Mesendoderm (in vitro differentiated cells): ENCODE measurements around the gene SMLR1. TPM values are rescaled to one million over a fixed set of nuclear protein-coding genes. Genes with fewer than 3 reads are reported as not detected.

Experiments
- DNase-seq: peaks from one replicate; pipeline ENCODE4 v3.0.0; 2013
- H2AK5ac ChIP-seq: 2 replicates; pipeline ENCODE4 v1.6.1; 2013; ENCODE audit warnings: low read length, inconsistent platforms
- H2BK120ac ChIP-seq: 2 replicates; pipeline ENCODE4 v1.6.1; 2013; ENCODE audit warnings: low read depth, mild to moderate bottlenecking, low read length, moderate library complexity, mixed read lengths
- H2BK15ac ChIP-seq: replicated peaks from 2 replicates; pipeline ENCODE4 v1.6.1; 2013; ENCODE audit warnings: low read depth, mild to moderate bottlenecking, moderate library complexity
- H2BK5ac ChIP-seq: 2 replicates; pipeline ENCODE4 v1.6.1; 2013; ENCODE audit warnings: low read length, inconsistent platforms
- H3K18ac ChIP-seq: 2 replicates; pipeline ENCODE4 v1.6.1; 2013; ENCODE audit warnings: mild to moderate bottlenecking, low read length, mixed read lengths
- H3K23ac ChIP-seq: one replicate; pipeline ENCODE4 v1.6.1; 2013; ENCODE audit warnings: low read length
- H3K27ac ChIP-seq: 2 replicates; pipeline ENCODE4 v1.5.1; 2013; ENCODE audit warnings: low read depth, mild to moderate bottlenecking, inconsistent platforms, low read length, moderate library complexity
- H3K27me3 ChIP-seq: 2 replicates; pipeline ENCODE4 v1.6.1; 2013; ENCODE audit warnings: low read length, control low read depth, mild to moderate bottlenecking, inconsistent platforms; ENCODE audit not compliant: insufficient read depth, poor library complexity
- H3K36me3 ChIP-seq: 2 replicates; pipeline ENCODE4 v1.6.1; 2013; ENCODE audit warnings: low read length, inconsistent platforms; ENCODE audit not compliant: control insufficient read depth, insufficient read depth
- H3K4ac ChIP-seq: one replicate; pipeline ENCODE4 v1.6.1; 2013; ENCODE audit warnings: low read depth, mild to moderate bottlenecking, low read length, moderate library complexity
- H3K4me1 ChIP-seq: 2 replicates; pipeline ENCODE4 v1.6.1; 2013; ENCODE audit warnings: low read depth, low read length, inconsistent platforms; ENCODE audit not compliant: control insufficient read depth
- H3K4me2 ChIP-seq: 2 replicates; pipeline ENCODE4 v1.6.1; 2013; ENCODE audit warnings: low read length
- H3K4me3 ChIP-seq: 2 replicates; pipeline ENCODE4 v1.5.1; 2013; ENCODE audit warnings: mild to moderate bottlenecking, low read length
- H3K56ac ChIP-seq: one replicate; pipeline ENCODE4 v1.6.1; 2013; ENCODE audit warnings: low read length
- H3K79me1 ChIP-seq: 2 replicates; pipeline ENCODE4 v1.6.1; 2013; ENCODE audit warnings: low read length, inconsistent platforms
- H3K79me2 ChIP-seq: 2 replicates; pipeline ENCODE4 v1.6.1; 2013; ENCODE audit warnings: mild to moderate bottlenecking, low read length; ENCODE audit not compliant: control insufficient read depth, insufficient read depth
- H3K9ac ChIP-seq: 2 replicates; pipeline ENCODE4 v1.6.1; 2013; ENCODE audit warnings: low read length, inconsistent platforms
- H4K5ac ChIP-seq: one replicate; pipeline ENCODE4 v1.6.1; 2013; ENCODE audit warnings: low read length
- H4K8ac ChIP-seq: one replicate; pipeline ENCODE4 v1.6.1; 2013; ENCODE audit warnings: low read depth, mild to moderate bottlenecking, control low read depth, low read length, moderate library complexity
- WGBS: extraction: QIAGEN DNeasy Blood & Tissue Kit; methylation state at CpG from one replicate; pipeline ENCODE4 v1.1.7; 2013; ENCODE audit warnings: low lambda C conversion rate, missing lambda C conversion rate; ENCODE audit not compliant: insufficient coverage; ENCODE audit errors: extremely low coverage; 5-methylcytosine and 5-hydroxymethylcytosine counted together
- polyA plus RNA-seq, 2 experiments: library from polyadenylated mRNA; stranded (reverse); fragments of 200-250 nt; gene quantifications; one replicate each; pipeline ENCODE4 v1.2.3, GENCODE V29; 2013

The SMLR1 gene
- polyA plus RNA-seq (2013, experiment 1 of 2), result not detected
- not detected for polyA plus RNA-seq (2013, experiment 2 of 2)

GRCh38 chr6:130827247-130828149 is at the start of gene SMLR1:
TSS of gene SMLR1 (plus strand) at chr6:130827406. CDS start at chr6:130827414, 8 bp downstream.
- Histone ChIP-seq H2BK15ac (no peak within 1 kb of the TSS), H3K4me2 (no peak within 1 kb of the TSS), H2BK120ac (no peak within 1 kb of the TSS), H3K79me1 (no peaks in the 10 kb centered on the region), H3K23ac (no peak within 1 kb of the TSS), H3K4me1 (no peaks in the 10 kb centered on the region), H3K9ac (no peak within 1 kb of the TSS), H4K5ac (no peak within 1 kb of the TSS), H3K18ac (no peak within 1 kb of the TSS), H3K79me2 (no peaks in the 10 kb centered on the region), H3K27me3 (no peaks in the 10 kb centered on the region), H3K36me3 (no peaks in the 10 kb centered on the region), H2BK5ac (no peak within 1 kb of the TSS), H3K4ac (no peak within 1 kb of the TSS), H3K56ac (no peak within 1 kb of the TSS), H3K27ac (no peak within 1 kb of the TSS), H2AK5ac (no peak within 1 kb of the TSS), H4K8ac (no peak within 1 kb of the TSS), H3K4me3 (no peak within 1 kb of the TSS)
- no CpG with 5 or more reads among the region's 11 CpGs for WGBS
- DNase-seq, result no peak

DNA sequence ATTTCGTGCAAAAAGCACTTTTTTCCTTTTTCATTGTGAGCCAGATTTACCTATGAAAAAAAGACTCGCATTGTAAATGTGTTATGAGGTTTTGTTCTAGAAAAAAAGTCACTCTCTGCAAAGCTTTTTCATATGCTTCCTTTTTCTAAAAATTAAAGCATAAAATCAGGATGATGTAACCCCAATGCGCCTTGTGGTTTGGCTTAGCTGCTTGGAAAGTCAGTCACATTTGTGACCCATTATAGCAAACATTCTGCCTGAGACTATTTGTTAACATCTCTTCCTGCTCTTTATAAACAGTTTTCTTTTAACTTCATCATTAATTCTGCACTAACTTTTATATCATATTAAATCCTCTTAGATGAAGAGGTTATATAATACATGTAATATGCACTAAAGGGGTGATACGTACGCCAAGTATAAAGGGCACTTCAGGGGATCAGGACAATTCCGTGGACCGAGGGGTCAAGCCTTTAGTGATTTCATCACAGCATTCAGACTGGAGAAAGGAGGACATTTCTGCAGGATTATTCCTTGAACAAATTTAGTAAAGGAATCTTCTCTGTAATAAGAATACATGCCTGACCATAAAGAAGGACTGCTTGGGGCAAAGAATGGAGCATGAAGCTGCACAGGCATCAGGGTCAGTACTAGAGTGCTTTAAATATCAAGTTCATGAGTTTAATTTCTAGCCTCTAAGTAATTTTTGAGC is 48.1 kb upstream of the SMLR1 start:
- Histone ChIP-seq H3K9ac (no peak overlapping the region), H3K4me1 (no peaks in the 10 kb centered on the region), H3K27ac (no peak overlapping the region), H3K27me3 (no peaks in the 10 kb centered on the region), H4K5ac (no peak overlapping the region), H3K4me3 (no peak overlapping the region), H3K18ac (no peak overlapping the region), H2BK15ac (no peak overlapping the region), H3K23ac (no peak overlapping the region), H3K36me3 (no peaks in the 10 kb centered on the region), H2BK5ac (no peak overlapping the region), H3K79me1 (no peaks in the 10 kb centered on the region), H4K8ac (no peak overlapping the region), H3K4me2 (no peak overlapping the region), H2AK5ac (no peak overlapping the region), H3K79me2 (no peaks in the 10 kb centered on the region), H2BK120ac (no peak overlapping the region), H3K4ac (no peak overlapping the region), H3K56ac (no peak overlapping the region)
- DNase-seq, result no peak
- WGBS, result no CpG with 5 or more reads among the region's 7 CpGs

GRCh38 chr6:130779658-130780033 is 47.6 kb upstream of the SMLR1 start:
- Histone ChIP-seq H3K79me1 (no peaks in the 10 kb centered on the region), H2AK5ac (no peak overlapping the region), H3K56ac (no peak overlapping the region), H4K8ac (no peak overlapping the region), H2BK120ac (no peak overlapping the region), H2BK15ac (no peak overlapping the region), H3K18ac (no peak overlapping the region), H2BK5ac (no peak overlapping the region), H3K4me1 (no peaks in the 10 kb centered on the region), H3K36me3 (no peaks in the 10 kb centered on the region), H3K23ac (no peak overlapping the region), H3K9ac (no peak overlapping the region), H3K4me3 (no peak overlapping the region), H3K4me2 (no peak overlapping the region), H4K5ac (no peak overlapping the region), H3K27ac (no peak overlapping the region), H3K4ac (no peak overlapping the region), H3K27me3 (no peaks in the 10 kb centered on the region), H3K79me2 (no peaks in the 10 kb centered on the region)
- no CpG with 5 or more reads among the region's 4 CpGs for WGBS
- DNase-seq, result no peak

DNA sequence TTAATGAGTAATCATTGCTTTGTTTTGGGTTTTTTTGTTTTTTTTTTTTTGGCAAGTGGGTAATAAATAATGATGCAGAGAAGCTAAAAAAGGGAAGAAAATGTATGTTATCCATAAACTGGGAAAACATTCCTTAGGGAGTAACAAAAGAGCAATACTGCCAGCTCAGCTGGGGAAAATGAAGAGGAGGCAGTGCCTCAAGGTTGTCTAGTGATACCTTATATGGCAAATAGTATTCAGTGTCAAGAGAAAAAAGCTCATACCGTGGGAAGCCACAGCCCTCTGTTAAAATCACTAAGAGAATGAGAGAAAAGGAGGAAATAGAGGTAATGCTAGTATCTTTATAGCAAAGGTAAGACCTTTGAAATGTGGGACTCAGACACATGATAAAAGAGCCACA is 47.1 kb upstream of the SMLR1 start:
- Histone ChIP-seq H4K5ac (no peak overlapping the region), H3K79me2 (no peaks in the 10 kb centered on the region), H3K56ac (no peak overlapping the region), H2BK120ac (no peak overlapping the region), H2AK5ac (no peak overlapping the region), H2BK15ac (no peak overlapping the region), H3K4ac (no peak overlapping the region), H3K27ac (no peak overlapping the region), H2BK5ac (no peak overlapping the region), H3K79me1 (no peaks in the 10 kb centered on the region), H3K18ac (no peak overlapping the region), H3K4me1 (no peaks in the 10 kb centered on the region), H3K4me2 (no peak overlapping the region), H3K27me3 (no peaks in the 10 kb centered on the region), H3K36me3 (no peaks in the 10 kb centered on the region), H3K9ac (no peak overlapping the region), H4K8ac (no peak overlapping the region), H3K23ac (no peak overlapping the region), H3K4me3 (no peak overlapping the region)
- no CpG with 5 or more reads among the region's 1 CpG for WGBS
- DNase-seq, result no peak

DNA sequence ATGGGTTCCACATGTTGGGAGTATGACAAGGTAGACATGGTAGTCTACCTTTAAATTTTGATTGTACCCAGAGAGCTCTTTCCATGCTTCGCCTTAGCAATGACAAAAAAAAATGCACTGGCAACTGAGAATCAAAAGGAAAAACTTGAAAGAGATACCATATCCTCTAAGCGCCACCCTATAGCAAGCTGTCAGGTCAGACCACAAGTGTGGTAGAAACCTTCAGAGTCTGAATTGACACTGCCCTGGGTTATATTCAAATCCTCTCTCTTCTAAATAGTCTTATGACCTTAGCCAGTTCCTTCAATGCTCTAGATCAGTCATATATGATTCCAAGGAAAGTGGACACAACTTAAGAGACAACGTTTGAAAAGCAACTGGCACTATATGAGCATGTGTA is 45.6 kb upstream of the SMLR1 start:
- H3K23ac ChIP-seq, result no peak overlapping the region
- WGBS, result no CpG with 5 or more reads among the region's 3 CpGs

More for the DNA sequence above, 45.6 kb upstream of the SMLR1 start:
- Histone ChIP-seq H3K36me3 (no peaks in the 10 kb centered on the region), H2AK5ac (no peak overlapping the region), H3K27ac (no peak overlapping the region), H3K79me2 (no peaks in the 10 kb centered on the region), H3K4me3 (no peak overlapping the region), H2BK15ac (no peak overlapping the region), H3K56ac (no peak overlapping the region), H2BK120ac (no peak overlapping the region), H3K9ac (no peak overlapping the region), H3K4me2 (no peak overlapping the region), H4K5ac (no peak overlapping the region), H3K79me1 (no peaks in the 10 kb centered on the region), H3K4ac (no peak overlapping the region), H2BK5ac (no peak overlapping the region), H3K27me3 (no peaks in the 10 kb centered on the region), H3K18ac (no peak overlapping the region), H4K8ac (no peak overlapping the region), H3K4me1 (no peaks in the 10 kb centered on the region)
- no peak for DNase-seq
